ENCODE results near the gene CPT2. TPM values are rescaled to one million over a fixed set of nuclear protein-coding genes. Genes with fewer than 3 reads are reported as not detected.

Gene CPT2
- total and polyA plus RNA-seq, 9 of the 15 experiments (the other 6 are each of a cell fraction or from before 2014, with no cell fraction given): 7.6 to 25.1 (median 16.8) TPM

GRCh38 chr1:53155945-53156344 is 40.7 kb upstream of the CPT2 start (continued):
- TF ChIP-seq ZNF175 (CRISPR knock-in tag; IDR thresholded peaks at IDR 0.05; ENCODE audit: low read depth) (no peak), HES1 (IDR thresholded peaks at IDR 0.05; ENCODE audit: low read depth) (no peak), ZNF133 (CRISPR knock-in tag; IDR thresholded peaks at IDR 0.05) (no peak), BRD4 (IDR thresholded peaks at IDR 0.05) (no peak), SUPT5H (IDR thresholded peaks at IDR 0.05) (no peak), ZNF282 (CRISPR knock-in tag; IDR thresholded peaks at IDR 0.05) (no peak), PATZ1 (CRISPR knock-in tag; IDR thresholded peaks at IDR 0.05; ENCODE audit: borderline replicate concordance) (no peak), TAF9B (IDR thresholded peaks at IDR 0.05; ENCODE audit: partially characterized antibody) (no peak), ARID3B (CRISPR knock-in tag; IDR thresholded peaks at IDR 0.05; ENCODE audit: borderline replicate concordance) (no peak), RERE (CRISPR knock-in tag; IDR thresholded peaks at IDR 0.05; ENCODE audit: borderline replicate concordance) (no peak), JUND (IDR thresholded peaks at IDR 0.05; ENCODE audit: borderline replicate concordance, low read depth, low read length) (no peak), JUND (tag; IDR thresholded peaks at IDR 0.05; ENCODE audit: borderline replicate concordance, low read depth, low read length) (no peak)
